Measurements from ENCODE around the gene IMPA2.

Gene IMPA2

GRCh38 chr18:11974741-11975325 lies 6.5 kb upstream of the IMPA2 start:
- in situ Hi-C loops (cut with MboI; ENCODE audit: low pct_unique_long_range_greater_than_20kb, low sequenced_read_pairs, unreplicated experiment), result no loop called here
- no peak for DNase-seq (ENCODE audit: low spot score)
- TF ChIP-seq CTCF (IDR thresholded peaks at IDR 0.05; ENCODE audit: extremely low read depth, insufficient read depth, missing control alignments), result no peak

- no peak for TF ChIP-seq CTCF (IDR thresholded peaks at IDR 0.05; ENCODE audit: extremely low read depth, insufficient read depth, missing control alignments)
- DNase-seq (ENCODE audit: low spot score), result no peak
- in situ Hi-C loops (cut with MboI; ENCODE audit: low pct_unique_long_range_greater_than_20kb, low sequenced_read_pairs, unreplicated experiment), result no loop called here
These were observed 5.6 kb upstream of the IMPA2 start for GRCh38 chr18:11975723-11976122.

- DNase-seq (ENCODE audit: low spot score), result no peak
- no peak for TF ChIP-seq CTCF (IDR thresholded peaks at IDR 0.05; ENCODE audit: extremely low read depth, insufficient read depth, missing control alignments)
- in situ Hi-C loops (cut with MboI; ENCODE audit: low pct_unique_long_range_greater_than_20kb, low sequenced_read_pairs, unreplicated experiment), result no loop called here
These were observed 4.8 kb upstream of the IMPA2 start for GRCh38 chr18:11976315-11977152.

GRCh38 chr18:11977153-11977466 lies 4.2 kb upstream of the IMPA2 start:
- no peak for TF ChIP-seq CTCF (IDR thresholded peaks at IDR 0.05; ENCODE audit: extremely low read depth, insufficient read depth, missing control alignments)
- DNase-seq (ENCODE audit: low spot score), result no peak
- in situ Hi-C loops (cut with MboI; ENCODE audit: low pct_unique_long_range_greater_than_20kb, low sequenced_read_pairs, unreplicated experiment), result no loop called here

- in situ Hi-C loops (cut with MboI; ENCODE audit: low pct_unique_long_range_greater_than_20kb, low sequenced_read_pairs, unreplicated experiment), result no loop called here
These were observed 2.4 kb upstream of the IMPA2 start for GRCh38 chr18:11978956-11979355.

GRCh38 chr18:11980163-11980493 lies 1.2 kb upstream of the IMPA2 start:
- TF ChIP-seq CTCF (IDR thresholded peaks at IDR 0.05; ENCODE audit: extremely low read depth, insufficient read depth, missing control alignments), result no peak
- DNase-seq (ENCODE audit: low spot score), result no peak
- in situ Hi-C loops (cut with MboI; ENCODE audit: low pct_unique_long_range_greater_than_20kb, low sequenced_read_pairs, unreplicated experiment), result no loop called here

More at GRCh38 chr18:11978956-11979355, 2.4 kb upstream of the IMPA2 start:
- no peak for TF ChIP-seq CTCF (IDR thresholded peaks at IDR 0.05; ENCODE audit: extremely low read depth, insufficient read depth, missing control alignments)
- no peak for DNase-seq (ENCODE audit: low spot score)
